H9 (cell line): ENCODE measurements around the gene PCGF2. TPM values are rescaled to one million over a fixed set of nuclear protein-coding genes. Genes with fewer than 3 reads are reported as not detected.

ENCODE experiments used
- DNase-seq: peaks from one replicate; pipeline ENCODE4 v3.0.0-alpha.2; 2017
- H2AFZ ChIP-seq: one replicate; pipeline ENCODE4 v1.6.1; 2013; ENCODE audit warnings: mild to moderate bottlenecking, low read length, control low read depth, moderate library complexity
- H2AK5ac ChIP-seq: 2 replicates; pipeline ENCODE4 v1.6.1; 2013; ENCODE audit warnings: low read length, control low read depth, mixed read lengths; ENCODE audit not compliant: insufficient read length
- H2BK120ac ChIP-seq: one replicate; pipeline ENCODE4 v1.6.1; 2013; ENCODE audit warnings: low read depth, mild to moderate bottlenecking, low read length, control low read depth, inconsistent platforms; ENCODE audit not compliant: poor library complexity, severe bottlenecking
- H2BK12ac ChIP-seq: 2 replicates; pipeline ENCODE4 v1.6.1; 2013; ENCODE audit warnings: low read length, control low read depth, mixed read lengths, low read depth; ENCODE audit not compliant: insufficient read length
- H2BK15ac ChIP-seq: 2 replicates; pipeline ENCODE4 v1.6.1; 2013; ENCODE audit warnings: low read depth, low read length, control low read depth
- H2BK20ac ChIP-seq: one replicate; pipeline ENCODE4 v1.6.1; 2013; ENCODE audit warnings: low read depth, mild to moderate bottlenecking, low read length, control low read depth, inconsistent platforms; ENCODE audit not compliant: poor library complexity, severe bottlenecking
- H2BK5ac ChIP-seq: 2 replicates; pipeline ENCODE4 v1.6.1; 2013; ENCODE audit warnings: low read length, control low read depth, mixed read lengths; ENCODE audit not compliant: insufficient read length
- H3K14ac ChIP-seq: 2 replicates; pipeline ENCODE4 v1.6.1; 2013; ENCODE audit warnings: low read length, control low read depth; ENCODE audit not compliant: insufficient read depth
- H3K18ac ChIP-seq: 2 replicates; pipeline ENCODE4 v1.6.1; 2013; ENCODE audit warnings: low read depth, mild to moderate bottlenecking, mixed read lengths, low read length, control low read depth; ENCODE audit not compliant: insufficient read length
- H3K23ac ChIP-seq: 2 replicates; pipeline ENCODE4 v1.6.1; 2013; ENCODE audit warnings: low read length, control low read depth, mixed read lengths, low read depth; ENCODE audit not compliant: insufficient read length
- H3K23me2 ChIP-seq: 2 replicates; pipeline ENCODE4 v1.6.1; 2013; ENCODE audit warnings: low read depth, mild to moderate bottlenecking, mixed read lengths, low read length, control low read depth; ENCODE audit not compliant: insufficient read length, poor library complexity, severe bottlenecking
- H3K27ac ChIP-seq: 2 replicates; pipeline ENCODE4 v1.5.1; 2013; ENCODE audit warnings: low read length, control low read depth, mixed read lengths, low read depth; ENCODE audit not compliant: insufficient read length
- H3K27me3 ChIP-seq: 2 replicates; pipeline ENCODE4 v1.6.1; 2013; ENCODE audit warnings: low read length, control low read depth, inconsistent platforms; ENCODE audit not compliant: insufficient read depth
- H3K4ac ChIP-seq: 2 replicates; pipeline ENCODE4 v1.6.1; 2013; ENCODE audit warnings: low read depth, mild to moderate bottlenecking, control low read depth, inconsistent platforms, low read length, moderate library complexity
- H3K4me1 ChIP-seq: 2 replicates; pipeline ENCODE4 v1.6.1; 2013; ENCODE audit warnings: low read length, control low read depth, inconsistent platforms; ENCODE audit not compliant: insufficient read depth
- H3K4me2 ChIP-seq: 2 replicates; pipeline ENCODE4 v1.6.1; 2013; ENCODE audit warnings: low read length, control low read depth, mixed read lengths; ENCODE audit not compliant: insufficient read length, insufficient read depth
- H3K56ac ChIP-seq: 2 replicates; pipeline ENCODE4 v1.6.1; 2013; ENCODE audit warnings: low read depth, mild to moderate bottlenecking, mixed read lengths, low read length, control low read depth; ENCODE audit not compliant: insufficient read length
- H3K79me1 ChIP-seq: 2 replicates; pipeline ENCODE4 v1.6.1; 2013; ENCODE audit warnings: low read depth, mild to moderate bottlenecking, moderate library complexity, low read length, control low read depth, inconsistent platforms; ENCODE audit not compliant: insufficient read depth, poor library complexity, severe bottlenecking
- H3K79me2 ChIP-seq: 2 replicates; pipeline ENCODE4 v1.6.1; 2013; ENCODE audit warnings: low read length, control low read depth, inconsistent platforms; ENCODE audit not compliant: insufficient read depth
- H3K9ac ChIP-seq: 2 replicates; pipeline ENCODE4 v1.6.1; 2013; ENCODE audit warnings: low read length, control low read depth, mixed read lengths; ENCODE audit not compliant: insufficient read length; ENCODE audit errors: extremely low read depth
- H3K9me3 ChIP-seq: one replicate; pipeline ENCODE4 v1.6.1; 2013; ENCODE audit warnings: low read depth, low read length, inconsistent platforms; ENCODE audit not compliant: control insufficient read depth
- H3T11ph ChIP-seq: one replicate; pipeline ENCODE4 v1.6.1; 2013; ENCODE audit warnings: mild to moderate bottlenecking, low read length, control low read depth, inconsistent platforms
- H4K20me1 ChIP-seq: one replicate; pipeline ENCODE4 v1.6.1; 2013; ENCODE audit not compliant: control insufficient read depth, insufficient read length, insufficient read depth
- H4K5ac ChIP-seq: 2 replicates; pipeline ENCODE4 v1.6.1; 2013; ENCODE audit warnings: low read depth, mild to moderate bottlenecking, mixed read lengths, low read length, control low read depth; ENCODE audit not compliant: insufficient read length
- H4K8ac ChIP-seq: replicated peaks from 2 replicates; pipeline ENCODE4 v1.6.1; 2013; ENCODE audit warnings: low read length, control low read depth, mixed read lengths, low read depth; ENCODE audit not compliant: insufficient read length
- H4K91ac ChIP-seq: 2 replicates; pipeline ENCODE4 v1.6.1; 2013; ENCODE audit warnings: low read depth, mild to moderate bottlenecking, moderate library complexity, mixed read lengths, low read length, control low read depth; ENCODE audit not compliant: insufficient read length
- H3K27ac Mint-ChIP-seq, 3 experiments: 2 replicates in 2 of 3; 3 replicates in 1 of 3; pipeline ENCODE4 v1.8.0; 2020 to 2021; ENCODE audit warnings: mixed read lengths in 3 of 3, mild to moderate bottlenecking in 1 of 3, moderate library complexity in 1 of 3
- H3K27me3 Mint-ChIP-seq: 2 replicates; pipeline ENCODE4 v1.8.0; 2021; ENCODE audit warnings: low read depth, mild to moderate bottlenecking, moderate library complexity, mixed read lengths
- H3K36me3 Mint-ChIP-seq, 3 experiments: 2 replicates in 2 of 3; 3 replicates in 1 of 3; pipeline ENCODE4 v1.8.0; 2020 to 2021; ENCODE audit warnings: low read depth in 3 of 3, mixed read lengths in 3 of 3; ENCODE audit not compliant: insufficient read depth in 1 of 3
- H3K4me1 Mint-ChIP-seq, 2 experiments: 2 replicates each; pipeline ENCODE4 v1.8.0; 2020; ENCODE audit warnings: mixed read lengths in 2 of 2
- H3K4me3 Mint-ChIP-seq, 2 experiments: 2 replicates in 1 of 2; 3 replicates in 1 of 2; pipeline ENCODE4 v1.8.0; 2020 to 2021; ENCODE audit warnings: mild to moderate bottlenecking in 2 of 2, mixed read lengths in 2 of 2, moderate library complexity in 1 of 2
- H3K9me3 Mint-ChIP-seq, 2 experiments: 2 replicates in 1 of 2; 3 replicates in 1 of 2; pipeline ENCODE4 v1.8.0; 2020; ENCODE audit warnings: mild to moderate bottlenecking in 2 of 2, mixed read lengths in 2 of 2, moderate library complexity in 1 of 2
- CTCF ChIP-seq: fragments of 200-600 bp; sonication (generic); conservative IDR thresholded peaks from 3 replicates; pipeline ENCODE4 v1.8.0; 2021; ENCODE audit warnings: antibody characterized with exemption, mild to moderate bottlenecking
- WGBS: extraction: QIAGEN DNeasy Blood & Tissue Kit; methylation state at CpG from one replicate; pipeline ENCODE4 v1.1.7; 2013; ENCODE audit warnings: missing lambda C conversion rate, low lambda C conversion rate, mixed read lengths; ENCODE audit not compliant: insufficient read length; ENCODE audit errors: extremely low coverage; 5-methylcytosine and 5-hydroxymethylcytosine counted together
- total RNA-seq: library from RNA; stranded (reverse); gene quantifications from 2 replicates; pipeline ENCODE4 v1.2.1, GENCODE V29; 2021

The PCGF2 gene
- total RNA-seq, 1 experiment from 2014 or later: 106 TPM

DNA sequence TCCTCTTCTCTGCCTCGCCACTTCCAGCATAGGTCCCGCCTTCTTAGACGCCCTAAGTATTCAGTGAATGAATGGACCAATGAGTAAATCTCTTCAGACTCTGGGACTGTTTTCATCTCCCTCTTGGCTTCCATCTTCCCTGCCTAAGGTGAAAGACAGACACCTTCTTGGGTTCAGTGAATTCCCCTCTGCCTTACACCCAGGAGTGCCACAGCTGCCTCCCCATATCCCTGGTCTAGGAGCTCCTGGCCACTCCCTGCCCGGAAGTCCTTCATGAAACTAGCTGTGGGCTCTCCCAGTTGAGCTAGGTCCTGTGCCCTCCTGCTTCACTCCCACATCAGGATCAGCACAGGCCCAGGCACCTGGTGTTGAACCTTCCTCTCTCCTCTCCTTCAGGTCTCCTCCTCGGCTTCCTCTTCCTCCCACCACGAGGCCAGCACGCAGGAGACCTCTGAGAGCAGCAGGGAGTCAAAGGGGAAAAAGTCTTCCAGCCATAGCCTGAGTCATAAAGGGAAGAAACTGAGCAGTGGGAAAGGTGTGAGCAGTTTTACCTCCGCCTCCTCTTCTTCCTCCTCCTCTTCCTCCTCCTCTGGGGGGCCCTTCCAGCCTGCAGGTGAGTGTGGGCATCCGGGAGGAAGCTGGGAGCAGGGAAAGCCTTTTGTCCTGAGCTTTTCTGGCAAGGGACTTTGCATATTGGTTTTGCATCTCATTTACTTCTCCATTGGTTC is 32.8 kb downstream of the PCGF2 start:
- no peak overlapping the region for H2BK5ac ChIP-seq
- Mint-ChIP-seq H3K4me1 (peaks cover 36 to 69% of the 10 kb centered on the region in 2 experiments), H3K27ac (peak overlapping the region in 2 of 3 experiments; percentile 12 to 41; a peak in 2 of 7 replicates), H3K36me3 (peaks cover 6 to 15% (median 10%) of the 10 kb centered on the region in 3 experiments; a peak in 6 of 7 replicates), H3K27me3 (peaks cover 40% of the 10 kb centered on the region), H3K4me3 (peak overlapping the region in 1 of 2 experiments; percentile 57; a peak in 2 of 5 replicates), H3K9me3 (no peaks in the 10 kb centered on the region)
- H3K4me2 ChIP-seq: peak overlapping the region; percentile 7
- peaks cover 2% of the 10 kb centered on the region for H3K23me2 ChIP-seq
- DNase-seq: no peak
- no peak overlapping the region for H3K9ac ChIP-seq
- no peak overlapping the region for H2BK120ac ChIP-seq
- H3K4ac ChIP-seq: no peak overlapping the region
- WGBS: no CpG with 5 or more reads among the region's 9 CpGs
- no peak overlapping the region for H2BK12ac ChIP-seq
- H3K4me1 ChIP-seq: peaks cover 3% of the 10 kb centered on the region; the same call in 1 of the 2 replicates
- H2AK5ac ChIP-seq: no peak overlapping the region
- H2AFZ ChIP-seq: no peak overlapping the region
- no peak overlapping the region for H3K27ac ChIP-seq
- H3K27me3 ChIP-seq: no peaks in the 10 kb centered on the region; the same call in 1 of the 2 replicates
- H3T11ph ChIP-seq: no peak overlapping the region
- no peak overlapping the region for H3K23ac ChIP-seq
- peak overlapping the region; percentile 54 for H3K18ac ChIP-seq
- no peak for TF ChIP-seq CTCF
- H3K9me3 ChIP-seq: no peaks in the 10 kb centered on the region
- no peak overlapping the region for H4K91ac ChIP-seq
- no peak overlapping the region for H4K8ac ChIP-seq
- no peak overlapping the region for H4K5ac ChIP-seq
- H3K56ac ChIP-seq: no peak overlapping the region
- H3K79me1 ChIP-seq: no peaks in the 10 kb centered on the region
- H3K14ac ChIP-seq: peak overlapping the region; percentile 58
- no peaks in the 10 kb centered on the region for H4K20me1 ChIP-seq
- H2BK15ac ChIP-seq: no peak overlapping the region
- no peaks in the 10 kb centered on the region for H3K79me2 ChIP-seq
- no peak overlapping the region for H2BK20ac ChIP-seq
